ENCODE measurements around the gene NSD1.
"Not testable (repeated sequence)": the region's sequence is repeated elsewhere in the genome, so short reads cannot be mapped to it uniquely, and the experiment has no call there.

The NSD1 gene

GRCh38 chr5:177297922-177298321 lies 164.3 kb downstream of the NSD1 start:
- DNase-seq = no peak

GRCh38 chr5:177299697-177300096 lies 166.1 kb downstream of the NSD1 start:
- no peak for DNase-seq

GRCh38 chr5:177300236-177300880 lies 166.8 kb downstream of the NSD1 start:
- peak; percentile 61 for DNase-seq

GRCh38 chr5:177300951-177301350 lies 167.4 kb downstream of the NSD1 start:
- no peak for DNase-seq

GRCh38 chr5:177301503-177302165 lies 168.1 kb downstream of the NSD1 start:
- no peak for DNase-seq

- DNase-seq = no peak
These were observed 169.0 kb downstream of the NSD1 start for GRCh38 chr5:177302354-177303110.

- peak; percentile 86 for DNase-seq
These were observed 169.8 kb downstream of the NSD1 start, which contains the start of the genes PRELID1 and RAB24 for GRCh38 chr5:177303121-177303924. PRELID1 (plus strand) TSS chr5:177303799; CDS start chr5:177303986, 187 bp downstream. RAB24 (minus strand) TSS chr5:177303719; CDS start chr5:177303288, 431 bp downstream.

- no peak for DNase-seq
These were observed 170.4 kb downstream of the NSD1 start for GRCh38 chr5:177303925-177304391.

GRCh38 chr5:177304392-177305119 lies 171.0 kb downstream of the NSD1 start:
- DNase-seq = no peak

GRCh38 chr5:177306103-177306640 lies 172.6 kb downstream of the NSD1 start:
- DNase-seq = not testable (repeated sequence)

- no peak for DNase-seq
These were observed 173.3 kb downstream of the NSD1 start for GRCh38 chr5:177306674-177307543.

GRCh38 chr5:177307544-177308363 lies 174.2 kb downstream of the NSD1 start:
- no peak for DNase-seq

- no peak for DNase-seq
These were observed 175.2 kb downstream of the NSD1 start for GRCh38 chr5:177308740-177309139.

- peak; percentile 66 for DNase-seq
These were observed 176.0 kb downstream of the NSD1 start for GRCh38 chr5:177309351-177310191.

- DNase-seq = no peak
These were observed 176.8 kb downstream of the NSD1 start for GRCh38 chr5:177310332-177310731.

- DNase-seq = no peak
These were observed 177.3 kb downstream of the NSD1 start for GRCh38 chr5:177310757-177311391.

GRCh38 chr5:177311392-177311722 lies 177.8 kb downstream of the NSD1 start:
- no peak for DNase-seq

Data from activated CD4-positive, alpha-beta T cell treated with anti-CD3 and anti-CD28 coated beads, Interleukin-2, amount 50 U/mL, for 1 hour (primary cell).